ENCODE results near the gene NECAB2.

Gene NECAB2

DNA sequence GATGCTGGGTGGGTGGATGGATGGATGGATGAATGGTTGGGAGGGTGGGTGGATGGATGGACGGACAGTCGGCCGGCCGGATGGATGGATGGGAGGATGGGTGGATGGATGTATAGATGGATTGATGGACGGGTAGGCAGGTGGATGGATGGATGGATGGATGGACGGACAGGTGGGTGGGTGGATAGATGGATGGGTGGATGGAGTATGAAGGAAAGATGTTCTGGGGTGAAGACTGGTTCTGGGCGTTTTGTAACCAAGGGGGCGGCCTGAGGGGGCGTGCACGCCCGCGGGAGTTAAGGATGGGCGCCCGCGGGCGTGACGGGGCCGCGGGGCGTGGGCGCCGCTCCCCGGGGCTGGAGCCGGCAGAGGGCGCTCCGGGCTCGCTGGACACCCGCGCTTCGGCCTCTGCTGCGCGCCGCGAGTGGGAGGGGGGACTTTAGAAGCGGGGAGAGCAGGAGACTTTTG is at the start of gene NECAB2:
Gene NECAB2 (plus strand): TSS at position 407 of the 468 bp plus-strand sequence. CDS start 405 bp downstream, outside the sequence.
- DNase-seq (ENCODE audit: low read depth in 2 of 2): no peak

DNA sequence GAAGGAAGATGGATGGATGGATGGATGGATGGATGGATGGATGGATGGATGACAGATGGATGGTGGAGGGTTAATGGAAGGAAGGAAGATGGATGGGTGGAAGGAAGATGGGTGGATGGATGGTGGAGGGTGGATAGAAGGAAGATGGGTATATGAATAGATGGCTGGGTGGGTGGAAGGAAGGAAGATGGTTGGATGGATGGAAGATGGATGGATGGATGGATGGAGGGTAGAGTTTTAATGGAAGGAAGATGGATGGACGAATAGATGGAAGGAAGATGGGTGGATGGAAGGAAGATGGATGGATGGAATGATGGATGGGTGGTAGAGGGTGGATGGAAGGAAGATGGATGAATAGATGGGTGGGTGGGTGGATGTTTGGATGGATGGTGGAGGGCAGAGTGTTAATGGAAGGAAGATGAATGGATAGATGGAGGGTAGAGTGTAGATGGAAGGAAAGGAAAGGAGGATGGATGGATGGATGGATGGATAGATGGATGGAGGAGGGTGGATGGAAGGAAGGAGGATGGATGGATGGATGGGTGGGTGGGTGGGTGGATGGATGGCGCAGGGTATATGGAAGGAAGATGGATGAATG is 47.1 kb upstream of the NECAB2 start:
- no peak for DNase-seq (ENCODE audit: low read depth in 2 of 2)

DNA sequence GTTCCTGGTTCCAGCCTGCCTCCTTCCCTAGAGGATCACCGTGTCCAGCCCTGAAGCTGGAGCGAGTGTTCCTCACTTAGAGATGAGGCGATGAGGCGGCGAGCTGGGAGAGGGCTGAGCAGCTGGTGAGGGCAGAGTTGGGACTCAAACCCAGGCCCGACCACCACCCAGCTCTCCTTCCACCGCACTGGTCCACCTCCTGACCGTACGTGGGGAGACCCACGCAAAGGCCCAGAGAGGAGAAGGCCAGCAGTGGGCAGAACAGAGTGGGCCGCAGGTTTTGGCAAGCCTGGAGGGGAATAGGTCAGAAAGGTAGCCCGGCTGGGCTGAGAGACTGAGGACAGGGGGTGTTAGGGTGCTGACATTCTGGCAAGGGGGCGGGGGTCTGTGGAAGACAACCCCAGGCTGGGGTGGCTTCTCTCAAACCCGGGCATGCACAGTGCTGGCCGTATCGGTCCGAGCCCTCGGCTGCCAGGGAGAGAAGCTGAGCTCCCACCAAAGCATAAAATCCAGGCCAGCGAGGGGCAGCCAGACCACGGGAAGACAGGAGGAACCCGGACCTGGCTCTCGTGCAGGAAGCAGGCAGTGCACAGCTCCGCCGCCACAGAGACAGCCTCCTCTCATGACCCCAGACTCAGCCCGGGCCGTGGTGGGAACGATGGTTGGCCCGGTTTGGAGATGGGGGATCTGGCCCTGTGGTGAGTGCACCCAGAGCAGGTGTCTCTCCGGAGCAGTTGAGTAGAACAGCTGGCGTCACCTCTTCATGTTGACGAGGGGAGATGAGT is 44.3 kb upstream of the NECAB2 start:
- no peak for DNase-seq (ENCODE audit: low read depth in 2 of 2)

DNA sequence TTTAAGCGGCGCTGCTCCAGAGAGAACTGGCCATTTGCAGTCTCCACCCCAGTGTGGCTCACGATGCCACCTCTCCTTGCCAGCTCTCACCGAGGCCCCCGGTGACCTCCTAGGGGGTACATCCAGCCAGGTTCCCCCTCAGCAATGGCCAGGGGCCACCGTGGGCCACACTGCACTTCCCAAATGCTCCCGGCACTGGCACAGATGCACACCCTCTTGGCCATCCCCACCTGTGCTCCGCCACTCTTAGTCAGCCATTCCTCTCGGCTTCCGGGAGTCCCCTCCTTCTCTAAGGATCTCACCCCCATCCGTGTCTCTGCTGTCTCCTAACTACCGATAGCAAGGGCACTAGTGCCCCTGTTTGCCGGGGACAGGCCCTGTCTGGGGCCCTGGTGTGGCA is 43.4 kb upstream of the NECAB2 start:
- DNase-seq (ENCODE audit: low read depth in 2 of 2): no peak

DNA sequence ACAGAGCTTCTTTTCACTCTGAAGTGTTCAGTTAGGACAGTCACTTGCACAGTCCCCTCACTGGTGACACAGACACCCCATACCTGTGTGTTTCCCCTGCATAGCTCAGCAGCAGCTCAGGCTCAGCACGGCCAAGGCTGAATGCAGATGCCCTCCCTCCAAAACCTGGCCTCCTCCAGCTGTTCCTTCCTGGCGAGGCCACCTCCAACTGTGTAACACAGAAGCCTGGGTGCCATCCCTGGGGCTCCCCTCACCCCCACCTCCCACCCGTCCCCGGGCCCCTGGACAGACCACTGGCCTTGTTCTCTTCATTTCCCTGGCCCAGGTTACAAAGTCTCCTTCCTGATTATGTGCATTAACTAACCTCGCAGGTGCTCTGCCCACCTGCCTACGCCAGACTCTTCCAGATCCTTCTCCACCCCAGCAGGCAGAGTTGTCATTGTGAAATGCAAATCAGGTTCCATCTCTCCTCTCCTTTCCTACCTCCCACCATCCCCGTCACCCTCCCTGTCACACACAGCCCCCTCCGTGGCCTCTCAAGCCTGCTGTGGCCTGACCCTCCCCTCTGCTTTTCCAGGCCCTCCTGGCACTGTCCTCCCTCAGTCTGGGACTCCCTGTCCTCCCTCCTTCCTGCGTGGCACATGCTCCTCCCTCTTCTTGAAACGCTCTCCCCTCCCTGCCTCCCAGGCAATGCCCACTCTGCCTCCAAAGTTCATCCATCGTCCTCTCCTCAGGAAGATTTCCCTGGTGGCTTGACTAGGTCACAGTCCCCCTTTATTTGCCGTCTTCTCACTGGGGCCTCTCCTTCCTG is 42.7 kb upstream of the NECAB2 start:
- no peak for DNase-seq (ENCODE audit: low read depth in 2 of 2)

DNA sequence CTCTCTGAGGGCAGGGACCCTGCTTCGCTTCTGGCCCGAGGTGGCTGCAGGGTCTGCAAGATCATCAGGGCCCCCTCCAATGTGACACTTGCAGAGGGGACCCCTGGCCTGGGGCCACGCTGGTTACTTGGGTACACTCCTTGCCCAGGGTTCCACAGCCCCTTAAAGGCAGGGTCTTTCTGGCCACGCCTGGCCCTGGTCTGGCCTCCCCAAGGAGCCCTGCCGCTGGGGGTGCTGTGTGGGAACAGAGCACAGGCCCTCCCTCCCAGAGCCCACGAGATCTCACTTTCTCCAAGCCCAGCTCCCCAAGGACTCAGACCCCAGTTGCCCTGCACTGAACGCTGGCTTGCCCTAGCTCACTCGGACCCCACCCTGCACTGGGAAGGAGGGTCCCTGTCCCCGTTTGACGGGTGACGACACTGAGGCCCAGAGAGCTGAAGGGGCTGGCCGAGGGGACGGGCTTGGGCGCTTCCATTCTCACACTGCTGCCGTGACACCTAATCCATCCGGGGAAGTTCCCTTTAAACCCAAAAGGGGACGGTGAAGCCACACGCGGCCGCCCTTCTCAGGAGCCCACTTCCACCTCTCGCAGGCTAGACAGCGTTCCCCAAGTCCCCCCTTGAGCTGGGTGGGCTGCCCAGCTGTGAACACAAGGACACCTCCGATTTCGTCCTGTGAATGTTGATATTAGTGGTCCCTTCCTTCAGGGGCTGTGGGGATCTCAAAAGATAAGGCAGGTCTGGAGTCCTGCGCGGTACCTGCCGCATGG is 41.9 kb upstream of the NECAB2 start:
- no peak for DNase-seq (ENCODE audit: low read depth in 2 of 2)

DNA sequence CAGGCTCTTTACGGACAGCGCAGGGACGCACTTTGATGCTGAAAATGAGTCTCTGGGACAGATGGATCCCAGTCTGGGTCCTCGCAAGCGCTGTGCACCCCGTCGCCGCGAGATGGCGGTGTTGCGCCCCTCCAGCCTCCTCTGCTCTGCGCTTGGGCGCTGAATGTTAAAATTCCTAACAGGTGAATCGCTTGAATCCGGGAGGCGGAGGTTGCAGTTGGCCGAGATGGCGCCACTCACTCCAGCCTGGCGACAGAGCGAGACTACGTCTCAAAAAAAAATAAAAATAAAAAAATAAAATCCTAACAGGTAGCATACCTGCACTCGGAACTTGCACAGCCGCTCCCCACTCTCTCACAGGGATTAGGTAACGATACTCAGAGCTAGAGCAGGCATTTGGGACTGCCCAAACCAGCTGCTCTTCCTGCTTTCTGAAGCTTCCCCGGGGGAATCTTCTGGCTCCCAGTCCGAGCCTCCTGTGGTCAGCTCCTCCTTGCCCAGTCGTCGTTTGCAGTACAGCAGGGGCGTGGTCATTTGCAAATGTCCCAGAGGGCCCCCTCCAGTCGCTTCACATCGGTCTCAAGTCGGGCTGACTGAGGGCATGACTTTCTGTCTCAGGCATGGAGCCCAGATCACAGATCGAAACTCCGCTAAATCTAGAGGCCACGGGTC is 41.2 kb upstream of the NECAB2 start:
- peak; percentile 22 to 31 for DNase-seq (ENCODE audit: low read depth in 2 of 2)

DNA sequence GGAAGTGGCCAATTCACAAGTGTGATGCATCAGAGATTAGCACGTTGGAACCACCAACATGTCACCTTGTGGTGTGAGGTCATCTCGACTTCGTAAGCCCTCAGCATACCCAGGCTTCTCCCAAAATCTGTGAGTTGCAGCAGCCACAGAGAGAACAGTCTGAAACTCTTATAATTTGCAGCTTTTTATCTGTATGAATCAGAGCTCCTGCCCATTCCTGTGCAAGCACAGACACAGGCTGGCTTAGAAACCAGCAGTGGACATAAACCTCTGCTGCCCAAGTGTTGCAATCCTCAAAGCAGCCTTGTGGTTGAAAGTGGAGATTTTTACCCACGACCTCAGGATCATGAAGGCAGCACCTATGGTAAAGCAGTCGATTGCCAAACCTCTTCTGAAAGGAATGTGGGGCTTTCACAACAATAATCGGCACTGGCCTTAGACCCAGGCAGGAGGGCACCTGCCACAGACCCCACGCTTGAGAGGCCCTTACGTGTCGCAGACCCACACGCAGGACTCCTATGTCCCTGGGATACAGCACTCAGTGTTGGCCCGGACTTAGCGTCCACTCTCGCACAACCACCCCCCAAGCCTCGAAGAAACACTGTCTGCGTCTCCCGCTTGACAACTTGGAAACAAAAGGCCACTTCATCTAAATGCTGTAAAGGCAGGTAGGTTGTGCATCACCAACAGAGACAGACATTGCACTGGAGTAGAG is 39.5 kb upstream of the NECAB2 start:
- DNase-seq (ENCODE audit: low read depth in 2 of 2): peak in 1 of 2 experiments; percentile 21

DNA sequence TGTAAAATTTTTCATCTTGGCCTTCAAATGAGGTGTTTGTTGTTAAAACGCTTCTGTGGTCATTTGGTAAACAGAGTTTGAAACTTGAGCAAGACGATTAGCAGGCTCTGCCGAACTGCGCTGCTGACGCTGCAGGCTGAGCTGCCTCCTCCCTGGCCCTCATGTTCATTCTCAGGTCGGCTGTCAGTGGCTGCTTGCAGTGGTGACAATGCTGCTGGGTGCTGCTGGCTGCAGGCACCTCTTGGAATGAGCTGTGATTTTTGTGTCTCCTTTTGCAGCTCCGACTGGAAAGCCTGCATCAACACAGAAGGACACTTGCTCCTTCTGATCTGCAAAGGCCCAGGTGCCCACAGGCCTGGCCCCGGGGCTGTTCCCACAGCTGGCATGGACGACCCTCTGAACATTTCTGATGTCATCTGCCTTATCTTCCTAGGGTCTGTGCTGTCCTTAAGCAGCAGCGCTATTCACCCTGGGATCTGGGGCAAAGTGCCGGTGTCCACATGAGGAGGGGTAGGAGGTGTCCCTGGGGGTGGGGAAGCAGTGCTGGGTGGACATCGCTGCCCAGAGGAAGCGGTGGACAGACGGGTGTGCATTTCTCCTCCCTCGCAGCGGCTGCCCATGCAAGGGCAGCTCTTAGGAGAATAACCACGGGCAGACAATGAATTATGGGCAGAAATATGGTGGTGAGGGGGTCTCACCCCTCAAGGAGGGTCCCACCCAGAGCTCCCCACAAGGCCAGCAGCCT is 38.1 kb upstream of the NECAB2 start:
- DNase-seq (ENCODE audit: low read depth in 2 of 2): no peak

DNA sequence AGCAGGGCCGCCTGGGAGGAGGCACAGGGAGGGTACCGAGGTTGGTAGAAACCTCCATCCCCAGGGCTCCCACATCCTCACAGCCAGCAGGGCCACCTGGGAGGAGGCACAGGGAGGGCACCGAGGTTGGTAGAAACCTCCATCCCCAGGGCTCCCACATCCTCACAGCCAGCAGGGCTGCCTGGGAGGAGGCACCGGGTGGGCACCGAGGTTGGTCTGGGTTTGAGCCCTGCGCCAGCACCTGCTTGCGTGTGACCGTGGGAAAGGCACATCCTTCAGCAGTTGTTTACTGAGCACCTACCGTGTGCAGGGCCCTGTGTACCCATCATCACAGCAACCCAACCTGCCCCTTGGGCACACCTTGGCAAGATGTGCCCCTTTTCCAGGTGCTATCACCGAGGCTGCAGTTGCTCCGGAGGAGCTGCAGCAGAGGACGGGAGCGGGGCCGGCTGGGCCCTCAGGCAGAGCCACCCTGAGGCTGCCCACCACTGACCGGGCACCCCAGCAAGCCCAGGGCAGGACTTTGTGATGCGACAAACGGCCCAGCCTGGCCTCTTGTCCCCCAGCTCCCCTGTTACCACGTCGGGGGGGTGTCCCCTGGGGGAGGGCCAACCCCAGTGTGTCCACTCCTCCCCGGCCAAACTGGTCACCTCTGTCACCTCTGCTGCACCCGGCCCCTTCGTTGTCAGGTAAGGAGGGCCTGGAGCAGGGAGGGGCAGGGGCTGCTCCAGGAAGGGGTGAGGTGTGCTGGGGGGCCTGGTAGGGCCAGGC is 37.1 kb upstream of the NECAB2 start:
- no peak for DNase-seq (ENCODE audit: low read depth in 2 of 2)

DNA sequence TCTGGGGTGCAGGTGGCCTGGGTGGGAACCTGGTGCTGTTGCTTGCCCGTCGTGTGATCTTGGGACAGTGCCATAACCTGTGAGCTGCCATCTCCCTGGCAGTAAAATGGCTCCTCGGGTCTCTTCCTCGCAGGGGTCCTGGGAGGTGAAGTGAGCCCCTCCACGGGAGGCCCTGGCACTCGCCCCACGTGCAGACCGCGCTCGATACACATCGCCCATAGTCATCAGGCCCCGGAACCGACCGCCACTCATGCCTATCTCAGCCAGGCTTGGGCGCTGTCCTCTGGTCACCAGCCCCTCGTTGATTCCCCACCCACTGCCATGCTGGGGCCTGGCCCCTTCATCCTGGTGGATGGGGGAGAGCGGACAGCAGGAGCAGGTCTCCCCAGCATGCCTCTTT is 36.5 kb upstream of the NECAB2 start:
- no peak for DNase-seq (ENCODE audit: low read depth in 2 of 2)

DNA sequence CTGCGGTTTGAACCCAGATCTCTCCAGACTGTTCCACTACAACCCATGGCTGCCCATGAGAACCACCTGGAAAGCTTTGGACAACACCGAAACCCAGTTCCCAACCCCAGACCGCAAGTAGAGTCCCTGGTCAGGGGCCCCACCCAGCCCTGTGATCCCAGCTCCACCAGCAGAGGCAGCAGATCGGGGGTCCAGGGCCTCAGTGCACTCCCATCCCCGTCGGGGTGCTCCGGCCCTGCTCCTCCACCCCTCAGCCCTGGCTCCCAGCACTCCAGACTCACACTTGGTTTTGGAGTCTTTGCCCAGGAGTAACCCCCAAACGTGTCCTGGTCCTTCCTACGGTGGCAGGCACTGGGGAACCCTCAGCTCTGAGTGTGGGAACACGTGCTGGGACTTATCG is 35.7 kb upstream of the NECAB2 start:
- no peak for DNase-seq (ENCODE audit: low read depth in 2 of 2)

DNA sequence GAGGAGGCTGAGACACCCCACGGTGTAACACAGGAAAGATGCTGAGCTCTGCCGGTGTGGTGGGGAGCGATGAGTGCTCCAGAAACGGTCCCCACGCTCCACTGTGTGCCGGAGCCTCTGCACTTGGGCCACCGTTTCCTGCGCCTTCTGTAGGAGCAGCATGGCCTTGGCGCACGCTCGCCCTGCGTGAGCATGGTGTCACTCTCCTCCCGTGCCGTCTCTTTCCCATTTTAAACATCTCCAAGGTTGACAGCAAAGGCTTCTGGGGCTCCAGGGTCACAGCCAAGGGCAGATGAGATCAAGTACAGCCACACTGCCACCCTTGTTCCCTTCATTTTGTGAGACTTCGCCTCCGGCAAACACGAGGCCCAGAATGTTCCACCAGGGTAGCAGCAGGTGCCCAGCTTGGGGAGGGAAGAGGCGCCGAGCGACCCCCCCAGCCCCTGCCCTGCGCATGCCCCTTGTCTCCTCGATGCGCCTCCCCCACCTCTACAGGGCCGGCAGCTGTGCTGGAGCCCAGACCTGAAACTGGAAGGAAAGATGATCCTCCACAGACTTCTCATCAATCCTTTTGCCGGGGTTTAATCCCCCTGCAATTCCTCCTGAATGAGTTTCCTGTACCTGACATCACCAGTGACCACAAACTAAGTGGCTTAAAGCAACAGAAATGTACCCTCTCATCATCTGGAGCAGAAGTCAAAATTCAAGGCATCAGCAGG is 34.9 kb upstream of the NECAB2 start:
- peak; percentile 32 to 34 for DNase-seq (ENCODE audit: low read depth in 2 of 2)

DNA sequence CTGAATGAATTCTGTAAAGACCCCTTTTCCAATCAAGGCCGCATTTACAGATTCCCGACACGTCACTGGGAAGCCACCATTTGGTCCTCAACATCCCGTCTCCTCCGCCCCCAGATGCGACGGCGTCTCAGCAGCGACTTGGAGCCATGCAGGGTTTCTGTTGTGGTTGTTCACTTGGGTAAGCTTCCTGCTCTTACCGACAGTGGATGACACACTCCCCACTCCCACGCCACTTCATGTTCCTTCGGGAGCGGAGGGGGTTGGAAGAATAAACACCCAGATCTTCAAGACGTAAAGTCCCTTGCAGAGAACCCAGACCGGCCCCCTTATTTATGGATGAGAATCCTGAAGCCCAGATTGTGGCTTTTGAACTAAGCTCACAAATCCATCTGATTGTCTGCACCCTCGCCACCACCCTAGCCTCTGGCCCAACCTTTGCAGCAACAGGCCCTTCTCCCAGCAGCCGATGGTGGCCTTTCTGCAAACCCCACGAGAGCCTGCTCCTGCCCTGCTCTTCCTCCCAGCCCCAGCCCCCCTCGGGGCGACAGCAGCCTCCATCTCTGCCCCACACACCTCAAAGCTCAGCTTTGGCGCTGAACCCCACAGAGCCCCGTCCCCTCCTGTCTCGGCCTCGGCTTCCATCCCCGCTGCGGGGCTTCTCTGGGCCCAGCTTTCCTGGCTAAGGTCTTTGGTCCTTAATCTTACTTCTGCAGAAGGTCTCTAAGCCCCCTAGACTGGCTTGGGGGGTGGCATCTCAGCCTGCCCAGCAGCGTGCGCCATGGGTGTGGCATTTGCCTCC is 34.0 kb upstream of the NECAB2 start:
- peak in 1 of 2 experiments; percentile 11 for DNase-seq (ENCODE audit: low read depth in 2 of 2)

DNA sequence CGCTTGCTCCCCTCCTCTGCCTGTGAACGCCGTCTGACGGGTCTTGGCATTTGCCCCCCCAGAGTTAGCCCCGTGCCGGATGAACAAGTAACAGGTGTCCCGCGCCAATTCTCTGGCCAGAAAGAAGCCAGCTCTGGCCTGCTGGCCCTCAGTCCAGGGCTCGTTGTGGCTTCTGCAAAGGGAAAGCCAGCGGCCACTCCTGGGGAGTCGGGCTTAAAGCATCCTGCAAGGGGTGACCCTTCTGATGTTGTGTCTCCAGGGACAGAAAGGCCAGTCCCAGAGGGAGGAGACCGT is 33.4 kb upstream of the NECAB2 start:
- DNase-seq (ENCODE audit: low read depth in 2 of 2): no peak

DNA sequence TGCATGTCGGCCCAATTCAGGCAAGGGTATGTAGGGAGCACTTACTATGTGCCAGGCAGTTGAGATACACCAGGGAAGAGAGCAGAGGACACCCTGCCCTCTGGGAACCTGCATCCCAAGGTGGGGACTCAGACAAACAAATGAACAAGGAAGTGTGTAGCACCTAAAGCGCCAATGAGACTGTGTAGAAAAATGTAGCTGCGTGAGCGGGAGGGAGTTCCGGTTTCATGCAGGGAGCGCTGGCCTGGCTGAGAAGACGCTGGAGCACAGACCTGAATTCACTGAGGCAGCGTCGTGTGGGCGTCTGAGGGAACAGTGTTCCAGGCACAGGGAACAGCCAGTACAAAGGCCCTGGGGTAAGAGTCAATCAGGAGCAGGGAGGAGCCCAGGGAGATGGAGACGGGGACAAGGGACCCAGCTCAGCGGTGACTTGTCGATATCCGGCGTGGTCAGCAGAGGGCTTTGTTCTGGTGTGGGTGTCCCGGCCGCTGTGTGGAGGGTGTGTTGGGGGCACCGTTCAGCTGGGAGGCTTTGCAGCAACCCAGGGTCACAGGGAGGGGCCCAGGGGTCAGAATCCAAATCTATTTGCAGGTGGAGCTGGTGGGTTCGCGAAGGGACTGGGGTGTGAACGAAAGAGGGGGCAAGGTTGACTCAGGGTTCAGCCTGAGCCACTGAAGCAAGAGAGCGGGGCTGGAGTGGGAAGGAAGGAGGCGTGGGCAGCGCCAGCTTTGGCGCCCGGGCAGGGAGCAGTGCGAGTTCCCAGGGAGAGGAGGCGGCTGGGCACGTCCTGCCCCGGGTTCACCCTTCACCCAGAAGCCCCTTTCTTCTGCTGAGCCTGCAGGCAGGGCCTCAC is 32.8 kb upstream of the NECAB2 start:
- DNase-seq (ENCODE audit: low read depth in 2 of 2): no peak

DNA sequence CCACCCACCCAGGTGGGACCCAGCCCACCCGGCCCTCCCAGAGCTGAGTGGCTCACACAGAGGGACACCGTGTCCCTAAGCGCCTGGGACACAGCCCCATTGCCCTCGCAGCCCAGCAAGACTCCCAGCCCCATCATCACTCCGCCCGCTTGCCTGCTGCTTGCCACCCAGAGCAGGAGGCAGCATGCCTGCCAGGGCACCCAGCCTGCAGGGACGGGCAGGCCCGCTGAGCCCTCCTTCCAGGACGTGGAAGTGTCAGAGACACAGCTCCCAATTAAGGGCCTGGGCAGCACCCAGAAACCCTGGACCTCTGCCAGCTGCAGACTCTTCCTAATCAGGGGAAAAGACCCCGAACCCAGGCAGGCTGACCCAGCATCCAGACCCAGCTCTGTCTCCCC is 32.2 kb upstream of the NECAB2 start:
- no peak for DNase-seq (ENCODE audit: low read depth in 2 of 2)
